Spleen (tissue), 3 donors: ENCODE measurements around the gene IPO4.
A peak's percentile ranks its signal among the peaks of the same experiment; 100 is the strongest.

ENCODE experiments used
- POLR2A ChIP-seq, 3 donors: fragments of 450-650 bp; IDR thresholded peaks; one replicate each; pipeline ENCODE4 v1.5.1; 2017; ENCODE audit warnings: antibody characterized with exemption in 3 of 3, mild to moderate bottlenecking in 1 of 3
- POLR2AphosphoS5 ChIP-seq, 3 donors: sonication (generic); formaldehyde crosslinking; IDR thresholded peaks; one replicate each; pipeline ENCODE4 v1.5.1; 2017; ENCODE audit warnings: antibody characterized with exemption in 3 of 3

DNA sequence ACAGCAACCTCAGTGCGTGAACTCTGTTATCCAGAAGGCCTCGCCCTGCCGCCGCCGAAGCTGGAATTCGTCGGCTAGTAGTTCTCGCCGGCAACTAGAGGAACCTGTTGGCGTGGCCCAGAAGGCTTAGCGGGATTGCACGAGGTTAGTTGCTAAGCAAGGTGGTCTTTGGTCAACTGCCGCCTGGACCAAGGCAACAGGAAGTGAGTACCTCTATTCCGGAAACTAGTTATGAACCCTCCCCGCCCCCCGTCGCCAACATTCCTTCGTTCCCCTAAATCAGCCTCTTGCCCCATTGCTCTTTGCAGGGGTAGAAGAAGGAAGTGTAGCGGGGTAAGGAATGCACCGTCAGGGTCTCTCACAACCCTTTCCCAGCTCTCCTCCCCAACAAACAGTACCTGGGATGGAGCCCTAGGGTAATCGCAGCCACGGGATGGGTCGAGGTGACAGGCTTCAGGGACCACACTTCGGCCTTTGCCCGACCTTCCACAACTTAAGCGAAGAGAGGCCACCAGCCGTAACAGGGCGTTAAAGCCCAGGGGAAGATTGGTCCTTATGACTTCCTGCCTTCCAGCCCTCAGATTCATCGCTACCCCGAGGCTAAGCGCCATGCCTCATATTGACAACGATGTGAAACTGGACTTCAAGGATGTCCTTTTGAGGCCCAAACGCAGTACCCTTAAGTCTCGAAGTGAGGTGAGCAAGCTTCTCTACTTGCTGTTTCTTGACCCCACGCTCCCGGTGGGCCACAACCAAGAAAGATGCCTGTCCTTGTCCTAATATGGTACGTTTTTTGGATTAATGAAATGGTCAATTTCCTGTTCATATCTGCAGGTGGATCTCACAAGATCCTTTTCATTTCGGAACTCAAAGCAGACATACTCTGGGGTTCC lies 44.3 kb upstream of the IPO4 start, which contains the start of gene GMPR2:
- peak; percentile 3 to 75 (median 70) for TF ChIP-seq POLR2AphosphoS5 (IDR thresholded peaks at IDR 0.05)
- TF ChIP-seq POLR2A (IDR thresholded peaks at IDR 0.05) = no peak
